ENCODE measurements around the gene KRTAP1-4. TPM values are rescaled to one million over a fixed set of nuclear protein-coding genes. Genes with fewer than 3 reads are reported as not detected.
"Not testable (repeated sequence)": the region's sequence is repeated elsewhere in the genome, so short reads cannot be mapped to it uniquely, and the experiment has no call there.

The KRTAP1-4 gene
- total RNA-seq, 2 experiments from 2014 or later: not detected

DNA sequence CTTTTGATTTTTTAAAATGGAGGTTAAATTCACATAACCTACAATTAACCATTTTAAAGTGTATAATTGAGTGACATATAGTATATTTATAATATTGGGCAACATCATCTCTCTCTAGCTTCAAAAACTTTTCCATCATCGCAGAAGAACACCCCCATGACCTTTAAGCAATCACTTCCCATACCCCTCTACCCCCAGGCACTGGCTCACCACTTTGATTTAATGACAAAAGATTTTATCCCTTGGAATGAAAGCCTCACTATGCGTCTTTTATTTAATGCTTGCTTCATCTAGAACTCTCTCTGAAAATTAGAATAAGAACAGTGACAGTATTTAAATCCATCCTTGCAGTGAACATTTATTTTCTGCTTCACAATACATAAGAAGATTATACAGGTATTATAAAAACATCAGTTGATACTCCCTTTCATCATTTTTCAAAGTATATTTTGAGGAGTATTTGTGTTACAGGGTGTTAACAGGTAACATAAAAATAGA lies 7.9 kb upstream of the KRTAP1-4 start:
- no peaks in the 10 kb centered on the region for H3K79me2 ChIP-seq (ENCODE audit: insufficient read depth, low read depth, low read length)
- CTCF ChIA-PET (ENCODE audit: unreplicated experiment): no interaction called here
- intact Hi-C loops (cut with micrococcal nuclease; ENCODE audit: unreplicated experiment): no loop called here

DNA sequence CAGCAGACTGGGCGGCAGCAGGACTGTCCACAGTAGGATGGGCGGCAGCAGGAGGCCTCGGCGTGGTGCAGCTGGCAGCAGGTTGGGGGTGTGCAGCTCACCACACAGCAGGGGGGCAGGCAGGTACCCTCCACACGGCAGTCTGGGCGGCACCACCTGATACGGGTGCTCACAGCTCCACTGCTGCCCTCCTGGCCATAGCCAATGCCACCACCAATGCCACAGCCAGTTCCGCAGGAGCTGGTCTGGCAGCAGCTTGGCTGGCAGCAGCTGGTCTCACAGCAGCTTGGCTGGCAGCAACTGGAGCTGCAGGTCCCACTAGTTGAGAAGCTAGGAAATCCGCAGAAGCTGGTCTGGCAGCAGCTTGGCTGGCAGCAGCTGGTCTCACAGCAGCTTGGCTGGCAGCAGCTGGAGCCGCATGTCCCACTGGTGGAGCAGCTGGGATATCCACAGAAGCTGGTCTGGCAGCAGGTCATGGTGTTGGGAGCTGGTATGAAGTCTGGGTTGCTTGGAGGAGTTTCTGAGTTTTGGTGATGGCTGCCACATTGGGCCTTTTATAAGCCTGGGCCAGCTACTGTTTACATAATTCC lies 4.4 kb upstream of the KRTAP1-4 start, which contains the start of gene KRTAP1-3:
KRTAP1-3 (minus strand) TSS at position 529 of the 590 bp plus-strand sequence; CDS start at position 476, 53 bp downstream.
- H3K4me1 ChIP-seq (ENCODE audit: insufficient read depth, low read length, poor library complexity, severe bottlenecking); H3K9me3 ChIP-seq (ENCODE audit: low read length); H3K9me2 ChIP-seq (ENCODE audit: insufficient read depth, low read length); DNase-seq (ENCODE audit: low spot score); CTCF ChIA-PET (ENCODE audit: unreplicated experiment); H3K36me3 ChIP-seq (ENCODE audit: insufficient read depth, low read length); H4K20me1 ChIP-seq (ENCODE audit: insufficient read depth, low read length); H3K4me3 ChIP-seq (ENCODE audit: low read depth, low read length, poor library complexity, severe bottlenecking); H3K27ac ChIP-seq (ENCODE audit: low read depth, low read length, poor library complexity, severe bottlenecking); H2AFZ ChIP-seq (ENCODE audit: low read length); intact Hi-C loops (cut with micrococcal nuclease; ENCODE audit: unreplicated experiment); BruUV-seq (replicated peaks); H3K79me2 ChIP-seq (ENCODE audit: insufficient read depth, low read depth, low read length); H3K4me2 ChIP-seq (ENCODE audit: low read length): not testable (repeated sequence)
- POLR2A ChIA-PET: interaction anchor here (0.7 kb wide), 1 partner anchor 443 kb away, joined by 3 read pairs; no protein-coding TSS in a partner anchor

More for the DNA sequence above, 7.9 kb upstream of the KRTAP1-4 start:
- Histone ChIP-seq H3K9me2 (ENCODE audit: insufficient read depth, low read length) (no peaks in the 10 kb centered on the region), H4K20me1 (ENCODE audit: insufficient read depth, low read length) (no peaks in the 10 kb centered on the region), H3K27ac (ENCODE audit: low read depth, low read length, poor library complexity, severe bottlenecking) (no peak overlapping the region), H3K4me3 (ENCODE audit: low read depth, low read length, poor library complexity, severe bottlenecking) (no peak overlapping the region), H3K36me3 (ENCODE audit: insufficient read depth, low read length) (no peaks in the 10 kb centered on the region), H2AFZ (ENCODE audit: low read length) (no peak overlapping the region), H3K4me2 (ENCODE audit: low read length) (no peak overlapping the region), H3K4me1 (ENCODE audit: insufficient read depth, low read length, poor library complexity, severe bottlenecking) (no peaks in the 10 kb centered on the region), H3K9me3 (ENCODE audit: low read length) (no peaks in the 10 kb centered on the region)
- BruUV-seq (replicated peaks): no TSS peak
- POLR2A ChIA-PET: no interaction called here
- TF ChIP-seq, protein P1, sequence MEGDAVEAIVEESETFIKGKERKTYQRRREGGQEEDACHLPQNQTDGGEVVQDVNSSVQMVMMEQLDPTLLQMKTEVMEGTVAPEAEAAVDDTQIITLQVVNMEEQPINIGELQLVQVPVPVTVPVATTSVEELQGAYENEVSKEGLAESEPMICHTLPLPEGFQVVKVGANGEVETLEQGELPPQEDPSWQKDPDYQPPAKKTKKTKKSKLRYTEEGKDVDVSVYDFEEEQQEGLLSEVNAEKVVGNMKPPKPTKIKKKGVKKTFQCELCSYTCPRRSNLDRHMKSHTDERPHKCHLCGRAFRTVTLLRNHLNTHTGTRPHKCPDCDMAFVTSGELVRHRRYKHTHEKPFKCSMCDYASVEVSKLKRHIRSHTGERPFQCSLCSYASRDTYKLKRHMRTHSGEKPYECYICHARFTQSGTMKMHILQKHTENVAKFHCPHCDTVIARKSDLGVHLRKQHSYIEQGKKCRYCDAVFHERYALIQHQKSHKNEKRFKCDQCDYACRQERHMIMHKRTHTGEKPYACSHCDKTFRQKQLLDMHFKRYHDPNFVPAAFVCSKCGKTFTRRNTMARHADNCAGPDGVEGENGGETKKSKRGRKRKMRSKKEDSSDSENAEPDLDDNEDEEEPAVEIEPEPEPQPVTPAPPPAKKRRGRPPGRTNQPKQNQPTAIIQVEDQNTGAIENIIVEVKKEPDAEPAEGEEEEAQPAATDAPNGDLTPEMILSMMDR (conservative IDR thresholded peaks at IDR 0.05; ENCODE audit: low read length): no peak
- no peak for TF ChIP-seq EZH2phosphoT487 (IDR thresholded peaks at IDR 0.05; ENCODE audit: borderline replicate concordance, low read depth, low read length)
- no peak for DNase-seq (ENCODE audit: low spot score)

DNA sequence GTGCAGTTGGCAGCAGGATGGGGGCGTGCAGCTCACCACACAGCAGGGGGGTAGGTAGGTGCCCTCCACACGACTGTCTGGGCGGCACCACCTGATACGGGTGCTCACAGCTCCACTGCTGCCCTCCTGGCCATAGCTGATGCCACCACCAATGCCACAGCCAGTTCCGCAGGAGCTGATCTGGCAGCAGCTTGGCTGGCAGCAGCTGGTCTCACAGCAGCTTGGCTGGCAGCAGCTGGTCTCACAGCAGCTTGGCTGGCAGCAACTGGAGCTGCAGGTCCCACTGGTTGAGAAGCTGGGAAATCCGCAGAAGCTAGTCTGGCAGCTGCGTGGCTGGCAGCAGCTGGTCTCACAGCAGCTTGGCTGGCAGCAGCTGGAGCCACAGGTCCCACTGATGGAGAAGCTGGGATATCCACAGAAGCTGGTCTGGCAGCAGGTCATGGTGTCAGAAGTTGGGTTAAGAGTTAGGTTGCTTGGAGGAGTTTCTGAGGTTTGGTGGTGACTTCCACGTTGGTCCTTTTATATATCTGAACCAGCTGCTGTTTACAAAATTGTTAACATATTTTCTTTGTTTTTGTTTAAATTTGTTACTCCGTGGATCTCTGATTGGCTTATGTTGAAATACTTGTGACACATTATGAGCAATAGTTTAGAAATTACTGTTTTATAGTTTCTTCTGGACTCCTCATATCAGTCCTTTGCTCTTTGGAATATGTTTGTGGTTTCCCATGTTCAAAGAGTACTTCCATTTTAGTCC lies 3.1 kb downstream of the KRTAP1-4 start, which contains the start of gene KRTAP1-5:
KRTAP1-5 (minus strand) TSS at position 494 of the 757 bp plus-strand sequence; CDS start at position 441, 53 bp downstream.
- BruUV-seq (replicated peaks): no TSS peak
- POLR2A ChIA-PET: no interaction called here
- no peak within 1 kb of the TSS for H3K4me3 ChIP-seq (ENCODE audit: low read depth, low read length, poor library complexity, severe bottlenecking)
- no peaks in the 10 kb centered on the region for H3K9me3 ChIP-seq (ENCODE audit: low read length)
- DNase-seq (ENCODE audit: low spot score): no peak
- no peaks in the 10 kb centered on the region for H3K4me1 ChIP-seq (ENCODE audit: insufficient read depth, low read length, poor library complexity, severe bottlenecking)
- intact Hi-C loops (cut with micrococcal nuclease; ENCODE audit: unreplicated experiment): no loop called here
- no peaks in the 10 kb centered on the region for H3K9me2 ChIP-seq (ENCODE audit: insufficient read depth, low read length)
- H2AFZ ChIP-seq (ENCODE audit: low read length): no peak within 1 kb of the TSS
- no peak for TF ChIP-seq EZH2phosphoT487 (IDR thresholded peaks at IDR 0.05; ENCODE audit: borderline replicate concordance, low read depth, low read length)
- TF ChIP-seq, protein P1 (conservative IDR thresholded peaks at IDR 0.05; ENCODE audit: low read length): no peak
- H3K27ac ChIP-seq (ENCODE audit: low read depth, low read length, poor library complexity, severe bottlenecking): no peak within 1 kb of the TSS
- no peaks in the 10 kb centered on the region for H3K79me2 ChIP-seq (ENCODE audit: insufficient read depth, low read depth, low read length)
- H3K4me2 ChIP-seq (ENCODE audit: low read length): no peak within 1 kb of the TSS
- no peaks in the 10 kb centered on the region for H3K36me3 ChIP-seq (ENCODE audit: insufficient read depth, low read length)
- CTCF ChIA-PET (ENCODE audit: unreplicated experiment): no interaction called here
- H4K20me1 ChIP-seq (ENCODE audit: insufficient read depth, low read length): no peaks in the 10 kb centered on the region

Data from OCI-LY7 (cell line).